AG09309 (cell line): Measurements from ENCODE around the gene ECE1.

Source experiments
- DNase-seq: peaks from one replicate; pipeline ENCODE4 v3.0.0-alpha.2; 2010; ENCODE audit warnings: low read depth
- H3K4me3 ChIP-seq: 2 replicates; pipeline ENCODE4 v1.5.1; 2011; ENCODE audit warnings: mild to moderate bottlenecking, low read depth, low read length, moderate library complexity; ENCODE audit not compliant: control insufficient read depth
- CTCF ChIP-seq: IDR thresholded peaks from 2 replicates; pipeline ENCODE4 v1.5.1; 2011; ENCODE audit warnings: mild to moderate bottlenecking, low read depth, low read length, inconsistent platforms; ENCODE audit not compliant: insufficient read depth, control insufficient read depth; ENCODE audit errors: missing control alignments

Gene ECE1

DNA sequence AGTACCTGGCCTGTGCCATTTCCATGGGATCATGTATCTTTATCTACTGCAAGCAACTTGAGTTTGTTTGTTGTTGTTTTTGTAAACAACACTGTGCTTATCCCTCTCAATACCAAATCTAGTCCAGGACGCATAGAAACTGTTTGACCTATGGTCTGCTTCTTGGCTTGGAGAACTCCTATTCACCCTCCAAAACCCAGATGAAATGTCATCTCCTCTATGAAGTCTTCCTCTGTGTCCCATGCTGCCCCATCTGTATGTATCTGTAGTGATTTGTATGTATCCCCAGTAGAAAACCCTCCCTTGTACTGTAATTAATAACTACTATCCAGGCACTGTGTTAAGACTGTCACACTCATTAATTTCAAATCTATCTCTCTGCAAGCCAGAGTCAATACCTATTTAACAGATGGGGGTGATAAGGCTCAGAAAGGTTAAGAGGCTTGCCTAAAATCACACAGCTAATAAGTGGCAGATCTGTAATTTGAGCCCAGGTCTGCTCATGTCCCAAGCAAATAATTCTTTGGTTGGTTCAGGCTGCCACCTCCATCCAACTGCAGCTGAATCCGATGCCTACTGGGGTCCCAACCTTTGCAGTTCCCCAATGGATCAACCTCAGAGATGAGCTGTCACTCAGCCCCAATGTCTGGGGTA lies 24.6 kb upstream of the ECE1 start:
- no peak overlapping the region for H3K4me3 ChIP-seq
- no peak for TF ChIP-seq CTCF
- DNase-seq, result no peak

DNA sequence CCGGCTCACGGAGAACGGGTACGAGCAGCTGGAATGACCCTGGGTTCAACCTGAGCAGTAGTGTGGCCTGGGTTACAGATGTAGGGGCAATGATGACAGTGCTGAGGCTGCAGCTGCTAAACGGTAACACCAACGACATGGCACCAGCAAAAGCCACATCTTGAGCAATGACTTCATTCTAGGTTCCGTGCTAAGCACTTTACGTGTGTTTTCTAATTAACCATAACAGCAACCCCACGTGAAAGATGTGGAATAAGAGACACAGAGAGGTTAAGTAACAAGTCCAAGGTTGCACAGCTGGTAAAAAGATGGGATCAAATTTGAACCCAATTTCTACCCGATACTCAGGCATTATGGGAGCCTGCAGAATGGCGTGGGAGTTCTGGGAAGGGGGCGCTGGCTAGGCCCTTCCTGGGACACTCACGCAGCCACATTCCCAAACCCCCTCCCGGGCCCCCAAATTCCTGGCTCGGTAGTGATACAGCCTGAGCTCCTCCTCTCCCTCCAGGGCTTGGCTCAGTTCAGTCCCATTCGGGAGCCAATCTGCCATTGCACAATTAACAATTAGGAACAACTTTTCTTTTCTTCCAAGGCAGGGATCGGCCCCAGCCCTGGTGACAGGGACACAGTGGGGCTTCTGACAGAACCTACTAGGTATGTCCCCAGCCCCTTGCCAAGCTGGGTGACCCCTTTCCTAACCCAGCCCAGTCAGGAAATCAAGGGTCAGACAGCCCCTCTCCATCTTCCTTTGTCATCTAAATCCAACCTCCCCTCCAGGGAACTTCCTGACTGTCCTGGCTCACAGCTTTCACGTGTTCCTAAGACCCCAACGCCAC lies 23.8 kb upstream of the ECE1 start:
- DNase-seq, result no peak
- H3K4me3 ChIP-seq, result no peak overlapping the region
- no peak for TF ChIP-seq CTCF

- no peak overlapping the region for H3K4me3 ChIP-seq
- TF ChIP-seq CTCF, result no peak
- DNase-seq, result no peak
Measured at GRCh38 chr1:21313203-21313885, 23.1 kb upstream of the ECE1 start.

- no peak for TF ChIP-seq CTCF
- H3K4me3 ChIP-seq, result no peak overlapping the region
- DNase-seq, result no peak
Measured at GRCh38 chr1:21312407-21312992, 22.2 kb upstream of the ECE1 start.

DNA sequence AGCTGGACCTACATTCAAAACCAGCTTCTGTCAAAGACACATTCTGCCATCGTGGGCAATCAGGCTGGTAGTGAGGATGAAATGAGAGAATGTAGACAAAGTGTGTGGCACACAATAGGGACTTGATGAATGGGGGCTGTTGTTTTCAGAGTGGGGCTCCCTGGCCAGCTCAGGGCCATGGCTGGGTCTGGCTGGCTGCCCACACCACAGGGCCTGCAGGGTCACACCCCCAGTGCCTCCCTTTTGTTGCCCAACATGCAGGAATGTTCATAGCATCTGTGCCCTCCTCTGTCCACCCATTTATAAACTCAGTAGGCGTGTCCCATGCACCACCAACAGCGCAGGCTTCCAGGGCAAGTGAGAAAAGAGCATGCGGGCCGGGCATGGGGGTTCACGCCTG lies 20.8 kb upstream of the ECE1 start:
- H3K4me3 ChIP-seq, result no peak overlapping the region
- TF ChIP-seq CTCF, result no peak
- DNase-seq, result no peak

DNA sequence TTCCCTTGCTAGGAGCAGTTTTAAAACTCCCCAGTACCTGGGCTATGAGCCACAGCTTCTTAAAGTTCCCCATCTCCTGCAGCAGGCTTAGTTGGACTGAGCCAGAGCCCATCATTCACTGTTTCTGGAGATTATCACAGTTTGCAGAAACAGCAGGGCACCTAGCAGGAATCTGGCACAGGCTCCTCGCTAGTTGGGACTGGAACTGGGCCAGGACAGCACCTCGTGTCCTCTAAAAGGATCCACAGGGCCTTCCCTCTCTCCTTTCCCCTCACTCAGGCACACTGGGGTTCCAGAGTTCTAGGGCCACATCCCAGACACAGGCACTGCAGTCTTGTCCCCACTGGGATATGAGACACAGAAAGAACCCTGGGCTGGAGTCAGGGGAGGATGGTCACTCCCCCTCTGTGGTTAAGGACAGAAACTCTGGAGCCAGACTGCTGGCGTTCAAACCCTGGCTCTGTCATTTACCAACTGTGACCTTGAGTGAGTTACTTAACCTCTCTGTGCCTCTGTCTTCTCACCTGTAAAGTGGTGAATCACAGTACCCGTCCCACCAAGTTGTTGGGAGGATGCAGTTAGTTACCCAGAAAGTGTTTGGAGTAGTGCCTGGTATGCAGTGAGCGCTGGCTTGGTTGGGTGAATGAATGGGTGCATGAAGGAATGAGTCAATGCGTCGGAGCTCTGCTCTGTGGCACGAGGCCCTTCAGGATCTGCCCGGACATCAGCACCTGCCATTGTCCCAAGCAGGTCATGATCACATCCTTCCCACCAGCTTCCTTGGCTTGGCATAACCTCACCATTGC lies 18.8 kb upstream of the ECE1 start:
- no peak for TF ChIP-seq CTCF
- H3K4me3 ChIP-seq, result no peak overlapping the region
- no peak for DNase-seq
